GM23338 (cell line): ENCODE measurements around the gene GALNT14.

Experiments used
- CREB1 ChIP-seq: fragments of 250-450 bp; sonication (Bioruptor Pico); IDR thresholded peaks from 2 replicates; pipeline ENCODE4 v1.5.0; 2020; ENCODE audit warnings: low read depth, mild to moderate bottlenecking, moderate library complexity
- ETS1 ChIP-seq: IDR thresholded peaks from 2 replicates; pipeline ENCODE4 v1.6.1; 2016; ENCODE audit warnings: antibody characterized with exemption
- EZH2 ChIP-seq: fragments of 200-600 bp; sonication (generic); IDR thresholded peaks from one replicate; pipeline ENCODE4 v1.8.0; 2017; ENCODE audit warnings: antibody characterized with exemption, mild to moderate bottlenecking, low read depth; ENCODE audit not compliant: unreplicated experiment
- EZH2phosphoT487 ChIP-seq: fragments of 200-600 bp; sonication (generic); IDR thresholded peaks from one replicate; pipeline ENCODE4 v1.8.1; 2018; ENCODE audit warnings: antibody characterized with exemption; ENCODE audit not compliant: unreplicated experiment
- JUNB ChIP-seq: IDR thresholded peaks from one replicate; pipeline ENCODE4 v1.6.1; 2016; ENCODE audit warnings: antibody characterized with exemption; ENCODE audit not compliant: unreplicated experiment
- NANOG ChIP-seq: IDR thresholded peaks from 2 replicates; pipeline ENCODE4 v1.6.1; 2016; ENCODE audit warnings: antibody characterized with exemption, borderline replicate concordance
- POLR2AphosphoS5 ChIP-seq: IDR thresholded peaks from 2 replicates; pipeline ENCODE4 v1.6.1; 2016; ENCODE audit warnings: antibody characterized with exemption, low read depth
- STAT1 ChIP-seq: IDR thresholded peaks from one replicate; pipeline ENCODE4 v1.6.1; 2016; ENCODE audit warnings: antibody characterized with exemption; ENCODE audit not compliant: unreplicated experiment
- ZNF331 ChIP-seq: fragments of 250-450 bp; sonication (Bioruptor Pico); IDR thresholded peaks from 2 replicates; pipeline ENCODE4 v1.5.0; 2020; ENCODE audit warnings: low read depth, mild to moderate bottlenecking, moderate library complexity
- TF ChIP-seq, protein P1 (sequence below), 2 experiments: fragments of 200-600 bp in 1 of 2; sonication (generic) in 1 of 2; conservative IDR thresholded peaks; 2 replicates each; pipeline versions ENCODE4 v1.5.1 to v1.6.1; 2016 to 2017; ENCODE audit warnings: antibody characterized with exemption in 2 of 2, low read depth in 2 of 2, mild to moderate bottlenecking in 2 of 2, moderate library complexity in 1 of 2
- TF ChIP-seq, protein P2 (sequence below): IDR thresholded peaks from one replicate; pipeline ENCODE4 v1.6.1; 2018; ENCODE audit warnings: antibody characterized with exemption; ENCODE audit not compliant: unreplicated experiment

DNA sequence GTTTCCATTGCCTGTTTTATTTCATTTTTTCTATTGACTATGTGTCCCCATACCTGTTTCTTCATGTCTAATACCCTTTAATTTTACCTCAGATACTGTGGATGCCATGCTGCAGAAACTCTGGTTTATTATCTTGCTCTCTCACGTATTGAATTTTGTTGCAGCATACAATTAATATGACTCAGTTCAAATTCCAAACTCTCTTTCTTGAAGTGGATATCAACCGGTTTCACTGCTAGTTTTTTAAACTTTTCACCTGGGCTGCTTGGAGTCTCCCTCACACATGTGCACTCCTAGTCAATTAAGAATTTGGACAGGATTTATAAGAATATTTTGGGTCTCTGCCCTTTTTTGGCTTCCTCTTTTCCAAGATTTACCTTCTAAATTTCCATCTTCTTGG lies 260.4 kb downstream of the GALNT14 start:
- TF ChIP-seq EZH2 (no peak), ETS1 (no peak), STAT1 (no peak), ZNF331 (no peak), POLR2AphosphoS5 (no peak), EZH2phosphoT487 (no peak), CREB1 (no peak), JUNB (no peak), NANOG (no peak)
- TF ChIP-seq, protein P1, sequence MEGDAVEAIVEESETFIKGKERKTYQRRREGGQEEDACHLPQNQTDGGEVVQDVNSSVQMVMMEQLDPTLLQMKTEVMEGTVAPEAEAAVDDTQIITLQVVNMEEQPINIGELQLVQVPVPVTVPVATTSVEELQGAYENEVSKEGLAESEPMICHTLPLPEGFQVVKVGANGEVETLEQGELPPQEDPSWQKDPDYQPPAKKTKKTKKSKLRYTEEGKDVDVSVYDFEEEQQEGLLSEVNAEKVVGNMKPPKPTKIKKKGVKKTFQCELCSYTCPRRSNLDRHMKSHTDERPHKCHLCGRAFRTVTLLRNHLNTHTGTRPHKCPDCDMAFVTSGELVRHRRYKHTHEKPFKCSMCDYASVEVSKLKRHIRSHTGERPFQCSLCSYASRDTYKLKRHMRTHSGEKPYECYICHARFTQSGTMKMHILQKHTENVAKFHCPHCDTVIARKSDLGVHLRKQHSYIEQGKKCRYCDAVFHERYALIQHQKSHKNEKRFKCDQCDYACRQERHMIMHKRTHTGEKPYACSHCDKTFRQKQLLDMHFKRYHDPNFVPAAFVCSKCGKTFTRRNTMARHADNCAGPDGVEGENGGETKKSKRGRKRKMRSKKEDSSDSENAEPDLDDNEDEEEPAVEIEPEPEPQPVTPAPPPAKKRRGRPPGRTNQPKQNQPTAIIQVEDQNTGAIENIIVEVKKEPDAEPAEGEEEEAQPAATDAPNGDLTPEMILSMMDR (conservative IDR thresholded peaks at IDR 0.05; ENCODE audit: low read depth in 2 of 2) = no peak
- TF ChIP-seq, protein P2, sequence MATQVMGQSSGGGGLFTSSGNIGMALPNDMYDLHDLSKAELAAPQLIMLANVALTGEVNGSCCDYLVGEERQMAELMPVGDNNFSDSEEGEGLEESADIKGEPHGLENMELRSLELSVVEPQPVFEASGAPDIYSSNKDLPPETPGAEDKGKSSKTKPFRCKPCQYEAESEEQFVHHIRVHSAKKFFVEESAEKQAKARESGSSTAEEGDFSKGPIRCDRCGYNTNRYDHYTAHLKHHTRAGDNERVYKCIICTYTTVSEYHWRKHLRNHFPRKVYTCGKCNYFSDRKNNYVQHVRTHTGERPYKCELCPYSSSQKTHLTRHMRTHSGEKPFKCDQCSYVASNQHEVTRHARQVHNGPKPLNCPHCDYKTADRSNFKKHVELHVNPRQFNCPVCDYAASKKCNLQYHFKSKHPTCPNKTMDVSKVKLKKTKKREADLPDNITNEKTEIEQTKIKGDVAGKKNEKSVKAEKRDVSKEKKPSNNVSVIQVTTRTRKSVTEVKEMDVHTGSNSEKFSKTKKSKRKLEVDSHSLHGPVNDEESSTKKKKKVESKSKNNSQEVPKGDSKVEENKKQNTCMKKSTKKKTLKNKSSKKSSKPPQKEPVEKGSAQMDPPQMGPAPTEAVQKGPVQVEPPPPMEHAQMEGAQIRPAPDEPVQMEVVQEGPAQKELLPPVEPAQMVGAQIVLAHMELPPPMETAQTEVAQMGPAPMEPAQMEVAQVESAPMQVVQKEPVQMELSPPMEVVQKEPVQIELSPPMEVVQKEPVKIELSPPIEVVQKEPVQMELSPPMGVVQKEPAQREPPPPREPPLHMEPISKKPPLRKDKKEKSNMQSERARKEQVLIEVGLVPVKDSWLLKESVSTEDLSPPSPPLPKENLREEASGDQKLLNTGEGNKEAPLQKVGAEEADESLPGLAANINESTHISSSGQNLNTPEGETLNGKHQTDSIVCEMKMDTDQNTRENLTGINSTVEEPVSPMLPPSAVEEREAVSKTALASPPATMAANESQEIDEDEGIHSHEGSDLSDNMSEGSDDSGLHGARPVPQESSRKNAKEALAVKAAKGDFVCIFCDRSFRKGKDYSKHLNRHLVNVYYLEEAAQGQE = no peak
